Measurements from ENCODE around the gene PYROXD2.

GRCh38 chr10:98417973-98418664 lies 3.1 kb upstream of the PYROXD2 start:
- TF ChIP-seq CTCF (IDR thresholded peaks at IDR 0.05; ENCODE audit: low read length) (no peak), EZH2phosphoT487 (IDR thresholded peaks at IDR 0.05; ENCODE audit: low read length) (no peak)

Data from MM.1S (cell line).